GM18526 (cell line): ENCODE results near the gene PDGFC.

Source experiments
- POLR2A ChIP-seq: IDR thresholded peaks from 3 replicates; pipeline ENCODE4 v1.6.1; 2011; ENCODE audit not compliant: insufficient read length; ENCODE audit errors: extremely low read depth

Gene PDGFC

GRCh38 chr4:156734965-156735895, 236.4 kb downstream of the PDGFC start:
- TF ChIP-seq POLR2A, result no peak

- TF ChIP-seq POLR2A, result no peak
These were observed 238.0 kb downstream of the PDGFC start for GRCh38 chr4:156733582-156733981.

- TF ChIP-seq POLR2A, result no peak
These were observed 239.0 kb downstream of the PDGFC start for GRCh38 chr4:156732634-156733033.

- TF ChIP-seq POLR2A, result no peak
These were observed 242.2 kb downstream of the PDGFC start for GRCh38 chr4:156729416-156729815.

- TF ChIP-seq POLR2A, result no peak
These were observed 246.3 kb downstream of the PDGFC start for GRCh38 chr4:156725257-156725656.

- no peak for TF ChIP-seq POLR2A
These were observed 247.5 kb downstream of the PDGFC start for GRCh38 chr4:156723951-156724668.

GRCh38 chr4:156718226-156718625, 253.4 kb downstream of the PDGFC start:
- TF ChIP-seq POLR2A, result no peak

GRCh38 chr4:156711193-156711590, 260.4 kb downstream of the PDGFC start:
- TF ChIP-seq POLR2A, result no peak
